Measurements from ENCODE around the gene SDK2. TPM values are rescaled to one million over a fixed set of nuclear protein-coding genes. Genes with fewer than 3 reads are reported as not detected.
A peak's percentile ranks its signal among the peaks of the same experiment; 100 is the strongest.

Gene SDK2
- total and polyA plus RNA-seq, 5 donors from 2014 or later = 0.02 to 0.59 (median 0.02) TPM; not detected in 2

DNA sequence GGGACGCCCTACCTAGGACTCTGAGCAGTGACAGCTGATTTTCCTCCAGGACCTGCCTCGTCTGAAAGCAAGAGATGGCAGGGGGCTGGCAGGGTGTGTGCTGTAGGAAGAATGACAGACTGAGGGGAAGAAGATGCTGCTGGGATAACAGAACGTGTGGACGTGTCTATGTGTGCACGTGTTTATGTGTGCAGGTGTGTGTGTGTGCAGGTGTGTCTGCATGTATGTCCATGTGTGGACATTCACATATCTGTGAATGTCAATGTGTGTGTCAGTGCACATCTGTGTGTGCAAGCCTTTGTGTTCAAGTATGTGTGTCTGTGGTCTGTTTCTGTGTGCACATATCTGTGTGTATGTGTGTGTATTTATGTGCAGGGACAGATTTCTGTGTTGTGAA lies 132.5 kb downstream of the SDK2 start:
- Histone ChIP-seq H3K27me3 (ENCODE audit: control insufficient read depth, insufficient read depth, low read length) (no peaks in the 10 kb centered on the region), H3K4me1 (ENCODE audit: control insufficient read depth, insufficient read depth, low read length, poor library complexity, severe bottlenecking) (no peaks in the 10 kb centered on the region), H3K27ac (ENCODE audit: insufficient read depth, low read length, poor library complexity, severe bottlenecking) (no peak overlapping the region), H3K4me3 (ENCODE audit: low read depth, low read length) (no peak overlapping the region), H3K9me3 (ENCODE audit: control insufficient read depth in 2 of 2, low read length in 2 of 2) (no peaks in the 10 kb centered on the region), H3K36me3 (ENCODE audit: control insufficient read depth, insufficient read depth, low read length) (no peaks in the 10 kb centered on the region)
- no peak for DNase-seq
- Mint-ChIP-seq H3K27me3 (peaks cover 14% of the 10 kb centered on the region), H3K4me3 (no peak overlapping the region), H3K9me3 (no peaks in the 10 kb centered on the region), H3K4me1 (no peaks in the 10 kb centered on the region), H3K27ac (peak overlapping the region in 1 of 3 donors; percentile 14), H3K36me3 (no peaks in the 10 kb centered on the region)
- ATAC-seq (ENCODE audit: low read depth in 2 of 2) = no peak

DNA sequence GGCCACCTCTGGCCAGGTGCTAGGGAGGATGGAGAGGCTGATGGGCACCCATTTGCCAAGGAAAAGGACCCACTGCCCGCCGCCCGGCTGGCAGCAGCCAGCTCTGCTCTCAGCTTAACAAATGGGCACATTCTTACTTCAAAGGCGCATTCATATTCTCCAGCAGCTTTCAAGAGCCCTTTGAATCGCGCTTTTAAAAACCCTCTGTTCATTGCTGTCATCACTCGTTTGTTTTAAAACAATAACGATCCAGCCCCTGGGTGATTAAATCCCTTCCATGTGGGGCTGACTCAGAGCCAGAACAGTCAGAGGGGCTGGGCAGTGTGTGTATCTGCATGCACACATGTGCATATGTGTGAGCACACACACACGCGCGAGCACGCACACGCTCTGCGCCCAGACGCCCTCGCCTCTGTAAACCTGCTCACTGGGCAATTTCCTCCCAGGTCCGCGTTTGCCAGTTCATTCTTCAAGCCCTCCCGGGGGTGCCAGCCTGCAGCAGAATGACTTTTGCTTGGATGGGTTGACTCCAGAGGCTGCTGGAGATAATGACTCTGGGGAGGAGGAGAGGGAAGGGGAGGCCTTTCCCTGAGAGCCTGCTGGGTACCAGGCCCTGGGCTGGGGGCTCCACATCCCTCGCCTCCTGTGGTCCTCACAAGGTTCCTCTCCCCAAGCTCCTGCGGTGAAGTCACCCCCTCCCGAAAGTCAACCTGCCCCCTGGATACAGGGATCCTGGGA lies 133.1 kb downstream of the SDK2 start:
- Histone ChIP-seq H3K4me1 (ENCODE audit: control insufficient read depth, insufficient read depth, low read length, poor library complexity, severe bottlenecking) (no peaks in the 10 kb centered on the region), H3K27me3 (ENCODE audit: control insufficient read depth, insufficient read depth, low read length) (no peaks in the 10 kb centered on the region), H3K4me3 (ENCODE audit: low read depth, low read length) (no peak overlapping the region), H3K27ac (ENCODE audit: insufficient read depth, low read length, poor library complexity, severe bottlenecking) (no peak overlapping the region), H3K9me3 (ENCODE audit: control insufficient read depth in 2 of 2, low read length in 2 of 2) (no peaks in the 10 kb centered on the region), H3K36me3 (ENCODE audit: control insufficient read depth, insufficient read depth, low read length) (no peaks in the 10 kb centered on the region)
- Mint-ChIP-seq H3K27ac (no peak overlapping the region), H3K4me1 (no peaks in the 10 kb centered on the region), H3K27me3 (peaks cover 14% of the 10 kb centered on the region), H3K9me3 (no peaks in the 10 kb centered on the region), H3K4me3 (no peak overlapping the region), H3K36me3 (no peaks in the 10 kb centered on the region)
- DNase-seq (no peak), ATAC-seq (ENCODE audit: low read depth in 2 of 2) (no peak)

DNA sequence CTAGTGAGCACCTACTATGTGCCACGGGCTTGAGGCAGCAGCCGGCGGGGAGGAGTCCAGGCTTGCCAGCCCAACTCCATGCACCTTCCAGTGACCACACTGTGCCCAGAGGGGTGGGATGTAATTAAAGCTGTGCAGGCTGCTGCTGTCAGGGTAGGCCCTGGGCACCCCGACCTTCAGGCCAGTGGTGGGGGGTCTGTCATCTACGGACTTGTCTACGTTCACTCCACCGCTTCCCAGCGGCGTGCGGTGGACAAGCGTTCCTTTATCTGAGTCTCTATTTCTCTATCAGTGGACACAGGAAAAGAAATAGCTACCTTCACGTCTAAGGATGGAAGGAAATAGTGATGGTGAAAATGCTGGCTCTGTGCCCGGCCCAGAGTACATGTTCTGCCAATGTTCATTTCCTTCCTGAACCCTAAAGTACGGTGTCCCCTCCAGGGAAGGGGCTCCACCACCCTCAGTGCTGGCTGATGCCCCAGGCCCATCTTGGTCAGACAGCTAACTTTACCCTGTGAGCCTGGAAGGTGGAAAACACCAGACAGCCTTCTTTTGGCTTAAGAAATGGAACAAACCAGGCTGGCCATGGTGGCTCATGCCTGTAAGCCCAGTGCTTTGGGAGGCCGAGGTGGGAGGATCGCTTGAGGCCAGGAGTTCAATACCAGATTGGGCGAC lies 135.2 kb downstream of the SDK2 start:
- H3K27ac ChIP-seq (ENCODE audit: insufficient read depth, low read length, poor library complexity, severe bottlenecking) = no peak overlapping the region
- Mint-ChIP-seq H3K27ac (peak overlapping the region in 1 of 3 donors; percentile 4), H3K36me3 (no peaks in the 10 kb centered on the region), H3K9me3 (no peaks in the 10 kb centered on the region), H3K4me1 (no peaks in the 10 kb centered on the region), H3K27me3 (peaks cover 5% of the 10 kb centered on the region), H3K4me3 (no peak overlapping the region)
- H3K27me3 ChIP-seq (ENCODE audit: control insufficient read depth, insufficient read depth, low read length) = no peaks in the 10 kb centered on the region
- H3K36me3 ChIP-seq (ENCODE audit: control insufficient read depth, insufficient read depth, low read length) = no peaks in the 10 kb centered on the region
- no peak for ATAC-seq (ENCODE audit: low read depth in 2 of 2)
- H3K9me3 ChIP-seq (ENCODE audit: control insufficient read depth in 2 of 2, low read length in 2 of 2) = no peaks in the 10 kb centered on the region
- DNase-seq = no peak
- H3K4me1 ChIP-seq (ENCODE audit: control insufficient read depth, insufficient read depth, low read length, poor library complexity, severe bottlenecking) = no peaks in the 10 kb centered on the region
- H3K4me3 ChIP-seq (ENCODE audit: low read depth, low read length) = no peak overlapping the region

DNA sequence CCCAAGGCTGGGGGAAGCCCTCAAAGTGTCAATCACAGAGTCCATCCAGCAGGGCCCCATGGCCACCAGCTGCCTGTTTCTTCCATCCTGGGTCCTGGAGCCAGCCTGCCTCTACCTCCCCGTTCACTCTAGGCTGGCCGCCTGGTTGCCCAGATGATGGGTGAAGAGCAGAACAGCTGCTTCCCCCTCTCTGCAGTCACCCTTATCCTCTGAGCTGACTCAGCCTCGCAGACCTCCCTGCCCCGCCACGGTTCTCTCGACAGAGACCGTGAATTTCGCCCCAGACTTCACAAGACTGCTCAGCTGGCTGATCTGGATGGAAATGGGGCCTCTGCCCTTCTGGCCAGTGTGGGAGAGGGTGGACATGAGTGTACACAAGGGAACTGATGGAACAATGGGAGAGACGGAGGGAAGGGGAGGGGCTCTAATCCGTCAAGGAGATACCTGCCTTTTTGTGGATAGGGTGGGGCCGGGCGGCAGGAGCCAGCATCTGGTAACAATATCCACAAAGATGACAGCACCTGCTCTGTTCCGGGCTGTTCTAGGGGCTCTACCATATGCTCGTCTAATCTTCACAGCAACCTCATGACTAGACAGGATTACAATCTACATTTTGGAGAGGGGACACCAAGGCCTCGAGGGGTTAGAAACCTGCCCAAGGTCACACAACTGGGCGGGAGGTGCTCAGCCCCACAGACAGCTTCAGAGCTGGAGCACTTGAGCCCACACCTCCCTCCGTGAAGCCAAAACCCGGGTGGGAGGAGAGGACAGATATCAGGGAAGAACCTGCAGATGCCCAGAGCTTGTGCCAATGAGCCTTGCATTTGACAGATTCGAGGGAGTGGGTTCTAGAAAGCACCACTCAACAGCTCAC lies 136.0 kb downstream of the SDK2 start:
- no peaks in the 10 kb centered on the region for H3K36me3 ChIP-seq (ENCODE audit: control insufficient read depth, insufficient read depth, low read length)
- no peak overlapping the region for H3K27ac Mint-ChIP-seq

GRCh38 chr17:73506470-73507435 lies 137.5 kb downstream of the SDK2 start:
- Histone ChIP-seq H3K4me3 (ENCODE audit: low read depth, low read length) (no peak overlapping the region), H3K36me3 (ENCODE audit: control insufficient read depth, insufficient read depth, low read length) (no peaks in the 10 kb centered on the region), H3K9me3 (ENCODE audit: control insufficient read depth in 2 of 2, low read length in 2 of 2) (no peaks in the 10 kb centered on the region), H3K4me1 (ENCODE audit: control insufficient read depth, insufficient read depth, low read length, poor library complexity, severe bottlenecking) (no peaks in the 10 kb centered on the region), H3K27ac (ENCODE audit: insufficient read depth, low read length, poor library complexity, severe bottlenecking) (no peak overlapping the region), H3K27me3 (ENCODE audit: control insufficient read depth, insufficient read depth, low read length) (no peaks in the 10 kb centered on the region)
- Mint-ChIP-seq H3K4me3 (no peak overlapping the region), H3K36me3 (no peaks in the 10 kb centered on the region), H3K27me3 (no peaks in the 10 kb centered on the region), H3K27ac (no peak overlapping the region), H3K9me3 (no peaks in the 10 kb centered on the region), H3K4me1 (no peaks in the 10 kb centered on the region)
- ATAC-seq (ENCODE audit: low read depth in 2 of 2) = no peak
- DNase-seq = no peak

More for the DNA sequence above, 136.0 kb downstream of the SDK2 start:
- DNase-seq (no peak), ATAC-seq (ENCODE audit: low read depth in 2 of 2) (peak in 1 of 2 donors; percentile 16)
- H3K27ac ChIP-seq (ENCODE audit: insufficient read depth, low read length, poor library complexity, severe bottlenecking) = no peak overlapping the region
- no peak overlapping the region for H3K4me3 Mint-ChIP-seq
- no peaks in the 10 kb centered on the region for H3K9me3 Mint-ChIP-seq
- H3K4me1 ChIP-seq (ENCODE audit: control insufficient read depth, insufficient read depth, low read length, poor library complexity, severe bottlenecking) = no peaks in the 10 kb centered on the region
- H3K4me1 Mint-ChIP-seq = no peaks in the 10 kb centered on the region
- no peaks in the 10 kb centered on the region for H3K27me3 ChIP-seq (ENCODE audit: control insufficient read depth, insufficient read depth, low read length)
- no peaks in the 10 kb centered on the region for H3K9me3 ChIP-seq (ENCODE audit: control insufficient read depth in 2 of 2, low read length in 2 of 2)
- H3K4me3 ChIP-seq (ENCODE audit: low read depth, low read length) = no peak overlapping the region
- no peaks in the 10 kb centered on the region for H3K36me3 Mint-ChIP-seq
- peaks cover 5% of the 10 kb centered on the region for H3K27me3 Mint-ChIP-seq

- H3K4me3 ChIP-seq (ENCODE audit: low read depth, low read length) = no peak overlapping the region
- no peaks in the 10 kb centered on the region for H3K4me1 Mint-ChIP-seq
- no peaks in the 10 kb centered on the region for H3K27me3 ChIP-seq (ENCODE audit: control insufficient read depth, insufficient read depth, low read length)
- no peak for DNase-seq
- no peak for ATAC-seq (ENCODE audit: low read depth in 2 of 2)
- no peaks in the 10 kb centered on the region for H3K9me3 Mint-ChIP-seq
- no peak overlapping the region for H3K27ac ChIP-seq (ENCODE audit: insufficient read depth, low read length, poor library complexity, severe bottlenecking)
- no peaks in the 10 kb centered on the region for H3K9me3 ChIP-seq (ENCODE audit: control insufficient read depth in 2 of 2, low read length in 2 of 2)
- no peaks in the 10 kb centered on the region for H3K36me3 Mint-ChIP-seq
- H3K27ac Mint-ChIP-seq = no peak overlapping the region
- H3K27me3 Mint-ChIP-seq = peaks cover 7% of the 10 kb centered on the region
- H3K4me1 ChIP-seq (ENCODE audit: control insufficient read depth, insufficient read depth, low read length, poor library complexity, severe bottlenecking) = no peaks in the 10 kb centered on the region
- no peaks in the 10 kb centered on the region for H3K36me3 ChIP-seq (ENCODE audit: control insufficient read depth, insufficient read depth, low read length)
- no peak overlapping the region for H3K4me3 Mint-ChIP-seq
These were observed 140.7 kb downstream of the SDK2 start for GRCh38 chr17:73503560-73503959.

DNA sequence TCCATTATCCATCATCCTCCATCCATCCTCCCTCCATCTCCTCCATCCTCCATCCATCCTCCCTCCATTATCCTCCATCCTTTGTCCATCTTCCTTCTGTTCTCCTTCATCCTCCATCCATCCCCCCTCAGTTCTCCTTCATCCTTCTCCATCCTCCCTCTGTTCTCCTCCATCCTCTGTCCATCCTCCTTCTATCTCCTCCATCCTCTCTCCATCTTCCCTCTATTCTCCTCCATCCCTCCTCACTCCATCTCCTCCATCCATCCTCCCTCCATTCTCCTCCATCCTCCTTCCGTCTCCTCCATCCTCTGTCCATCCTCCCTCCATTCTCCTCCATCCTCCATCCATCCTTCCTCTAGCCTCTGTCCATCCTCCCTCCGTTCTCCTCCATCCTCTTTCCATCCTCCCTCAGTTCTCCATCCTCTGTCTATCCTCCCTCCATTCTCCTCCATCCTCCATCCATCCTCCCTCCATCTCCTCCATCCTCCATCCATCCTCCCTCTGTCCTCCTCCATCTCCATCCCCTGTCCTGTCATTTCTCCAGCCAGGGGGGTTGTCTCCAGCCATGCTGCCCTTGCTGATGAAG lies 143.7 kb downstream of the SDK2 start:
- Mint-ChIP-seq H3K27me3 (peaks cover 7% of the 10 kb centered on the region), H3K4me1 (peaks cover 0 to 3% (median 0%) of the 10 kb centered on the region in 4 donors), H3K36me3 (no peaks in the 10 kb centered on the region), H3K9me3 (no peaks in the 10 kb centered on the region), H3K4me3 (no peak overlapping the region), H3K27ac (no peak overlapping the region)
- H3K4me1 ChIP-seq (ENCODE audit: control insufficient read depth, insufficient read depth, low read length, poor library complexity, severe bottlenecking) = no peaks in the 10 kb centered on the region
- H3K4me3 ChIP-seq (ENCODE audit: low read depth, low read length) = no peak overlapping the region
- no peaks in the 10 kb centered on the region for H3K9me3 ChIP-seq (ENCODE audit: control insufficient read depth in 2 of 2, low read length in 2 of 2)
- no peak for DNase-seq
- ATAC-seq (ENCODE audit: low read depth in 2 of 2) = no peak
- H3K27ac ChIP-seq (ENCODE audit: insufficient read depth, low read length, poor library complexity, severe bottlenecking) = no peak overlapping the region
- no peaks in the 10 kb centered on the region for H3K36me3 ChIP-seq (ENCODE audit: control insufficient read depth, insufficient read depth, low read length)
- no peaks in the 10 kb centered on the region for H3K27me3 ChIP-seq (ENCODE audit: control insufficient read depth, insufficient read depth, low read length)
